CD4-positive, alpha-beta T cell (primary cell): ENCODE data around the gene ZPBP2. TPM values are rescaled to one million over a fixed set of nuclear protein-coding genes. Genes with fewer than 3 reads are reported as not detected.

Experiments used
- ATAC-seq: fragments of 200-7000 bp; cut with Tn5 transposase; one replicate; pipeline ENCODE4 v1.10.0; 2022; ENCODE audit warnings: mild to moderate bottlenecking; ENCODE audit not compliant: poor library complexity
- CTCF ChIA-PET: fragments of 350-600 bp; sonication (Branson Sonifier 250); formaldehyde crosslinking; loops from one replicate; lab custom pipeline; 2021; ENCODE audit warnings: antibody characterized with exemption, inconsistent platforms; lab: Charles Lee
- POLR2A ChIA-PET: fragments of 350-600 bp; sonication (Branson Sonifier 250); formaldehyde crosslinking; loops from one replicate; lab custom pipeline; 2021; ENCODE audit warnings: antibody characterized with exemption, inconsistent platforms; lab: Charles Lee
- DNase-seq, 14 experiments: peaks; one replicate each; pipeline ENCODE4 v3.0.0-alpha.2; 2013 to 2020; ENCODE audit warnings: mixed read lengths in 2 of 14
- H3K27ac ChIP-seq, 2 donors: one replicate each; pipeline versions ENCODE4 v1.5.1 to v1.7.0; 2013; ENCODE audit warnings: low read length in 2 of 2, low read depth in 1 of 2, mild to moderate bottlenecking in 1 of 2
- H3K27me3 ChIP-seq, 2 experiments: 1 replicate in 1 of 2; 2 replicates in 1 of 2; pipeline versions ENCODE4 v1.6.1 to v1.7.0; 2013; ENCODE audit warnings: low read length in 2 of 2, control low read depth in 1 of 2, mild to moderate bottlenecking in 1 of 2, moderate library complexity in 1 of 2; ENCODE audit not compliant: insufficient read depth in 2 of 2, control insufficient read depth in 1 of 2
- H3K36me3 ChIP-seq: one replicate; pipeline ENCODE4 v1.6.1; 2013; ENCODE audit warnings: low read length, control low read depth; ENCODE audit not compliant: insufficient read depth
- H3K4me1 ChIP-seq: one replicate; pipeline ENCODE4 v1.6.1; 2013; ENCODE audit warnings: low read length, control low read depth; ENCODE audit not compliant: insufficient read depth
- H3K4me3 ChIP-seq: one replicate; pipeline ENCODE4 v1.5.1; 2013; ENCODE audit warnings: mild to moderate bottlenecking, low read length, moderate library complexity
- H3K9me3 ChIP-seq, 2 experiments: 1 replicate in 1 of 2; 2 replicates in 1 of 2; pipeline versions ENCODE4 v1.6.1 to v1.7.0; 2013; ENCODE audit warnings: low read length in 2 of 2, mild to moderate bottlenecking in 2 of 2, control low read depth in 1 of 2, moderate library complexity in 1 of 2; ENCODE audit not compliant: control insufficient read depth in 1 of 2, insufficient read depth in 1 of 2
- H3K27ac Mint-ChIP-seq: one replicate; pipeline ENCODE4 v1.8.0; 2020; ENCODE audit warnings: mixed read lengths
- H3K27me3 Mint-ChIP-seq: one replicate; pipeline ENCODE4 v1.8.0; 2021; ENCODE audit warnings: mixed read lengths
- H3K36me3 Mint-ChIP-seq: one replicate; pipeline ENCODE4 v1.8.0; 2021; ENCODE audit warnings: low read depth, mixed read lengths
- H3K4me1 Mint-ChIP-seq: one replicate; pipeline ENCODE4 v1.8.0; 2021; ENCODE audit warnings: low read depth, mixed read lengths
- H3K4me3 Mint-ChIP-seq: one replicate; pipeline ENCODE4 v1.8.0; 2020; ENCODE audit warnings: mild to moderate bottlenecking, mixed read lengths
- H3K9me3 Mint-ChIP-seq: one replicate; pipeline ENCODE4 v1.8.0; 2020; ENCODE audit warnings: mixed read lengths
- CTCF ChIP-seq: fragments of 200-600 bp; IDR thresholded peaks from one replicate; pipeline ENCODE4 v1.8.0; 2022; ENCODE audit warnings: antibody characterized with exemption, mild to moderate bottlenecking
- intact Hi-C, 2 experiments: fragments of 100-400 bp; cut with DNase I in 1 of 2; cut with micrococcal nuclease in 1 of 2; formaldehyde crosslinking; loops; one replicate each; pipeline versions ENCODE4 v1.15.1 to v1.9.0; 2023 to 2025; cut with DNase I, micrococcal nuclease
- total RNA-seq, 174 experiments: library from RNA in 2 of 174; stranded (reverse) in 2 of 174; gene quantifications; one replicate each; pipeline ENCODE4 v1.2.3 and lab custom pipeline; 2021 to 2026

Gene ZPBP2
- total RNA-seq, 2 experiments from 2014 or later, result not detected

- intact Hi-C loops, result no loop called here
- H3K4me1 Mint-ChIP-seq, result peaks cover 13% of the 10 kb centered on the region
- ChIA-PET CTCF (no interaction called here), POLR2A (no interaction called here)
- ATAC-seq (peak; percentile 43), DNase-seq (peak in 1 of 14 experiments; percentile 50)
- H3K27ac Mint-ChIP-seq, result peak overlapping the region; percentile 47
- Histone ChIP-seq H3K4me1 (peaks cover 15% of the 10 kb centered on the region), H3K27ac (no peak overlapping the region), H3K9me3 (no peaks in the 10 kb centered on the region), H3K4me3 (no peak overlapping the region), H3K36me3 (peaks cover 13% of the 10 kb centered on the region), H3K27me3 (no peaks in the 10 kb centered on the region)
- no peaks in the 10 kb centered on the region for H3K9me3 Mint-ChIP-seq
- H3K36me3 Mint-ChIP-seq, result peaks cover 47% of the 10 kb centered on the region
- no peak for TF ChIP-seq CTCF
- H3K4me3 Mint-ChIP-seq, result no peak overlapping the region
- no peaks in the 10 kb centered on the region for H3K27me3 Mint-ChIP-seq
These were observed 35.3 kb downstream of the ZPBP2 start for GRCh38 chr17:39903158-39903884.

- no peaks in the 10 kb centered on the region for H3K9me3 Mint-ChIP-seq
- H3K27me3 Mint-ChIP-seq, result no peaks in the 10 kb centered on the region
- Histone ChIP-seq H3K4me3 (no peak overlapping the region), H3K9me3 (no peaks in the 10 kb centered on the region), H3K4me1 (peaks cover 15% of the 10 kb centered on the region), H3K27ac (no peak overlapping the region), H3K36me3 (peaks cover 27% of the 10 kb centered on the region), H3K27me3 (no peaks in the 10 kb centered on the region)
- H3K36me3 Mint-ChIP-seq, result peaks cover 59% of the 10 kb centered on the region
- DNase-seq (no peak), ATAC-seq (no peak)
- no peak overlapping the region for H3K27ac Mint-ChIP-seq
- TF ChIP-seq CTCF, result no peak
- no peak overlapping the region for H3K4me3 Mint-ChIP-seq
- intact Hi-C loops, result no loop called here
- CTCF ChIA-PET, result no interaction called here
- H3K4me1 Mint-ChIP-seq, result peaks cover 13% of the 10 kb centered on the region
- POLR2A ChIA-PET, result interaction anchor here (0.8 to 1.2 kb wide), 3 partner anchors 9 to 21 kb away, joined by 3 read pairs; no protein-coding TSS in a partner anchor
These were observed 36.9 kb downstream of the ZPBP2 start for GRCh38 chr17:39904990-39905288.

GRCh38 chr17:39908789-39909352 is 40.9 kb downstream of the ZPBP2 start:
- H3K4me1 ChIP-seq, result peaks cover 4% of the 10 kb centered on the region
- H3K4me3 ChIP-seq, result no peak overlapping the region
- ATAC-seq (no peak), DNase-seq (no peak)
- H3K27ac Mint-ChIP-seq, result no peak overlapping the region
- no peaks in the 10 kb centered on the region for H3K9me3 Mint-ChIP-seq
- H3K27me3 Mint-ChIP-seq, result no peaks in the 10 kb centered on the region
- intact Hi-C loops, result no loop called here
- no peaks in the 10 kb centered on the region for H3K27me3 ChIP-seq
- no peak overlapping the region for H3K4me3 Mint-ChIP-seq
- H3K36me3 ChIP-seq, result peaks cover 39% of the 10 kb centered on the region
- H3K9me3 ChIP-seq, result no peaks in the 10 kb centered on the region
- H3K4me1 Mint-ChIP-seq, result peaks cover 5% of the 10 kb centered on the region
- no peak overlapping the region for H3K27ac ChIP-seq
- ChIA-PET CTCF (interaction anchor here (0.7 kb wide), 1 partner anchor 215 kb away, joined by 3 read pairs; no protein-coding TSS in a partner anchor), POLR2A (interaction anchor here (1.1 kb wide), 1 partner anchor 11 kb away, joined by 5 read pairs; no protein-coding TSS in a partner anchor)
- peaks cover 72% of the 10 kb centered on the region for H3K36me3 Mint-ChIP-seq
- no peak for TF ChIP-seq CTCF
